GM18499 (cell line): ENCODE results near the gene TMEM72.
"Not testable (repeated sequence)": the region's sequence is repeated elsewhere in the genome, so short reads cannot be mapped to it uniquely, and the experiment has no call there.

Experiments
- ATAC-seq: cut with Tn5 transposase; IDR thresholded peaks from one replicate; pipeline ENCODE4 v1.9.1; 2021; ENCODE audit warnings: moderate number of reproducible peaks; ENCODE audit not compliant: insufficient read depth, unreplicated experiment

Gene TMEM72

GRCh38 chr10:44911081-44911540 is at the start of gene TMEM72:
Gene TMEM72, plus strand, starts transcription at chr10:44911337. Its CDS starts 176 bp downstream, at chr10:44911513.
- no peak for ATAC-seq

GRCh38 chr10:44862006-44862751 is 49.0 kb upstream of the TMEM72 start:
- no peak for ATAC-seq

GRCh38 chr10:44862924-44863323 is 48.2 kb upstream of the TMEM72 start:
- no peak for ATAC-seq

GRCh38 chr10:44863344-44864047 is 47.6 kb upstream of the TMEM72 start:
- ATAC-seq: no peak

GRCh38 chr10:44864051-44864450 is 47.1 kb upstream of the TMEM72 start:
- ATAC-seq: no peak

- no peak for ATAC-seq
Observed at GRCh38 chr10:44864637-44865288, 46.4 kb upstream of the TMEM72 start.

GRCh38 chr10:44865289-44865671 is 45.9 kb upstream of the TMEM72 start:
- ATAC-seq: no peak

GRCh38 chr10:44866367-44866766 is 44.8 kb upstream of the TMEM72 start:
- not testable (repeated sequence) for ATAC-seq

GRCh38 chr10:44870031-44870430 is 41.1 kb upstream of the TMEM72 start:
- ATAC-seq: no peak

- ATAC-seq: no peak
Observed at GRCh38 chr10:44873160-44873559, 38.0 kb upstream of the TMEM72 start.

- no peak for ATAC-seq
Observed at GRCh38 chr10:44874166-44874565, 37.0 kb upstream of the TMEM72 start.

- no peak for ATAC-seq
Observed at GRCh38 chr10:44878706-44879530, 32.2 kb upstream of the TMEM72 start.

GRCh38 chr10:44879531-44879899 is 31.6 kb upstream of the TMEM72 start:
- no peak for ATAC-seq

GRCh38 chr10:44880090-44880715 is 30.9 kb upstream of the TMEM72 start:
- no peak for ATAC-seq

GRCh38 chr10:44881649-44882048 is 29.5 kb upstream of the TMEM72 start:
- ATAC-seq: no peak

GRCh38 chr10:44882166-44882720 is 28.9 kb upstream of the TMEM72 start:
- ATAC-seq: no peak

- no peak for ATAC-seq
Observed at GRCh38 chr10:44883593-44884331, 27.4 kb upstream of the TMEM72 start.

- ATAC-seq: no peak
Observed at GRCh38 chr10:44885710-44886109, 25.4 kb upstream of the TMEM72 start.

- no peak for ATAC-seq
Observed at GRCh38 chr10:44886966-44887365, 24.2 kb upstream of the TMEM72 start.
